K562 (cell line): ENCODE results near the gene TCF4. TPM values are rescaled to one million over a fixed set of nuclear protein-coding genes. Genes with fewer than 3 reads are reported as not detected.

ENCODE experiments used
- DPF2 ChIP-seq: fragments of 450-650 bp; IDR thresholded peaks from 2 replicates; pipeline ENCODE4 v1.6.1; 2016
- ELF4 ChIP-seq: fragments of 450-650 bp; formaldehyde crosslinking; IDR thresholded peaks from 2 replicates; pipeline ENCODE4 v1.4.0; 2022; ENCODE audit warnings: missing genetic modification characterization
- KLF6 ChIP-seq: fragments of 250-450 bp; sonication (Bioruptor Pico); IDR thresholded peaks from 2 replicates; pipeline ENCODE4 v1.4.0; 2020; ENCODE audit warnings: mild to moderate bottlenecking, moderate library complexity, borderline replicate concordance
- NRF1 ChIP-seq, 2 experiments: fragments of 450-650 bp; IDR thresholded peaks in 1 of 2; conservative IDR thresholded peaks in 1 of 2; 2 replicates each; pipeline ENCODE4 v1.6.1; 2014; ENCODE audit warnings: mild to moderate bottlenecking in 2 of 2
- RERE ChIP-seq: sonication (generic); formaldehyde crosslinking; IDR thresholded peaks from 2 replicates; pipeline ENCODE4 v1.8.0; 2023; ENCODE audit warnings: missing genetic modification reagents, mild to moderate bottlenecking, borderline replicate concordance
- SOX6 ChIP-seq: fragments of 450-650 bp; IDR thresholded peaks from 2 replicates; pipeline ENCODE4 v1.6.1; 2014; ENCODE audit warnings: mild to moderate bottlenecking
- SREBF2 ChIP-seq: sonication (generic); formaldehyde crosslinking; IDR thresholded peaks from 2 replicates; pipeline ENCODE4 v1.4.0; 2020; ENCODE audit warnings: mild to moderate bottlenecking, missing genetic modification reagents
- SRF ChIP-seq, 2 experiments: fragments of 250-450, 450-650 bp in 1 of 2; sonication (Bioruptor Pico) in 1 of 2; sonication (generic) in 1 of 2; formaldehyde crosslinking; IDR thresholded peaks; 2 replicates each; pipeline versions ENCODE4 v1.5.0 to v1.5.1; 2020 to 2022; ENCODE audit warnings: mild to moderate bottlenecking in 1 of 2, missing genetic modification reagents in 1 of 2
- TAF15 ChIP-seq: fragments of 200-400 bp; formaldehyde crosslinking; IDR thresholded peaks from 2 replicates; pipeline ENCODE4 v1.6.1; 2017; ENCODE audit warnings: mild to moderate bottlenecking, low read depth, low read length, moderate library complexity
- TRIM24 ChIP-seq, 2 experiments: fragments of 450-650 bp; IDR thresholded peaks; 2 replicates each; pipeline ENCODE4 v1.6.1; 2016
- WHSC1 ChIP-seq: IDR thresholded peaks from one replicate; pipeline ENCODE4 v1.6.1; 2012; ENCODE audit warnings: low read length, control low read depth, inconsistent platforms
- ZNF583 ChIP-seq: fragments of 250-450 bp; sonication (Bioruptor Pico); IDR thresholded peaks from 2 replicates; pipeline ENCODE4 v1.4.0; 2020
- ZNF696 ChIP-seq: fragments of 250-450 bp; sonication (Bioruptor Pico); conservative IDR thresholded peaks from 2 replicates; pipeline ENCODE4 v1.4.0; 2020; ENCODE audit warnings: mild to moderate bottlenecking, moderate library complexity
- polyA plus RNA-seq, 8 experiments: library from polyadenylated mRNA; depleted of rRNA in 4 of 8; stranded (reverse) in 5 of 8; unstranded in 3 of 8; fragments of >200 nt; fragmentation: Nextera tagmentation in 2 of 8; fragmentation: Illumina TruSeq in 1 of 8; extraction: Ambion mirVana in 2 of 8; extraction: Trizol in 1 of 8; gene quantifications; 2 replicates each; pipeline versions ENCODE4 v1.2.1 to v1.2.3, GENCODE V29; 2011 to 2014; ENCODE audit warnings: inconsistent platforms in 1 of 8, missing spikeins in 1 of 8
- total RNA-seq, 7 experiments: library from RNA; depleted of rRNA in 6 of 7; stranded (reverse); fragments of >200 nt in 6 of 7; fragmentation: Illumina TruSeq in 2 of 7; extraction: Trizol in 2 of 7; gene quantifications; 2 replicates each; pipeline versions ENCODE4 v1.2.1 to v1.2.3, GENCODE V29; 2011 to 2021; ENCODE audit warnings: low replicate concordance in 1 of 7
- TF ChIP-seq, protein P1 (sequence below), 2 experiments: fragments of 450-650 bp in 1 of 2; sonication (generic) in 1 of 2; formaldehyde crosslinking in 1 of 2; IDR thresholded peaks; 2 replicates each; pipeline versions ENCODE4 v1.7.1 to v1.9.0; 2016 to 2022; ENCODE audit warnings: inconsistent platforms in 1 of 2, mild to moderate bottlenecking in 1 of 2, missing genetic modification reagents in 1 of 2

The TCF4 gene
- total and polyA plus RNA-seq, 9 of the 15 experiments (the other 6 are each of a cell fraction or from before 2014, with no cell fraction given), result 4.8 to 24.7 (median 15.2) TPM

DNA sequence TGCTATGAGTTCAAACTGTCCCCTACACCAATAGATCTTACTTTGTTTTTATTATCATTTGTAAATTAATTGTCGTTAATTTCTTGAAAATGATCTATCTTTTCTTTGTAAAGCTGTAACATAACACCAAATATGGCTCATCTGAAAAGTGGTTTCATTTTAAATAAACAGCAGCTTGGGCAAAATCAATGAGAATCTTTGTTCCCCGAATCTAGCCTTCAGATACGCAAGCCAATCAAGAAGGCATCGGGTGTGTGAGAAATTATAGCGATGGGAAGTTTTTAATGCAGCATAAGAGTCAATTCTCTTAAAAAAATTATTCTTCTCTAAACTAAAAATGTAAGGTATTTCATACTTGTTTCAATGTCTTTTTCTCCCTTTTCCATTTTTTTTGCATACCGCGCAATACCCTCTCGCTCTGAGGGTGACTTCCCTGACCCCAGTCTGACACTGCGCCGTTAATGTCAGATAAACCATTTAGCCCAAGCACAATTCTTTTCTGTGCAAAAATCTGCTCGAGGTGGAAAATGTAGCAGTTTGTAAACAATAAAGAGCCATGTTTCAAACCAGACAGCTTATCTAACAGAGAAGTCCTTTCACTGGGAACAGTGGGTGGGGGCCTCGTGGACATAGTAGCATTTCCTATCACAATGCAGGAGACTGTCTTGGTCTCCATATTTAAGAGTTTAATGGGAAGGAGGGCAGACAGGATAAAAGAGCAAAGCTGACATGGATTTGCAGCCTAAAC is 129.4 kb downstream of the TCF4 start (continued):
- TF ChIP-seq, protein P1, sequence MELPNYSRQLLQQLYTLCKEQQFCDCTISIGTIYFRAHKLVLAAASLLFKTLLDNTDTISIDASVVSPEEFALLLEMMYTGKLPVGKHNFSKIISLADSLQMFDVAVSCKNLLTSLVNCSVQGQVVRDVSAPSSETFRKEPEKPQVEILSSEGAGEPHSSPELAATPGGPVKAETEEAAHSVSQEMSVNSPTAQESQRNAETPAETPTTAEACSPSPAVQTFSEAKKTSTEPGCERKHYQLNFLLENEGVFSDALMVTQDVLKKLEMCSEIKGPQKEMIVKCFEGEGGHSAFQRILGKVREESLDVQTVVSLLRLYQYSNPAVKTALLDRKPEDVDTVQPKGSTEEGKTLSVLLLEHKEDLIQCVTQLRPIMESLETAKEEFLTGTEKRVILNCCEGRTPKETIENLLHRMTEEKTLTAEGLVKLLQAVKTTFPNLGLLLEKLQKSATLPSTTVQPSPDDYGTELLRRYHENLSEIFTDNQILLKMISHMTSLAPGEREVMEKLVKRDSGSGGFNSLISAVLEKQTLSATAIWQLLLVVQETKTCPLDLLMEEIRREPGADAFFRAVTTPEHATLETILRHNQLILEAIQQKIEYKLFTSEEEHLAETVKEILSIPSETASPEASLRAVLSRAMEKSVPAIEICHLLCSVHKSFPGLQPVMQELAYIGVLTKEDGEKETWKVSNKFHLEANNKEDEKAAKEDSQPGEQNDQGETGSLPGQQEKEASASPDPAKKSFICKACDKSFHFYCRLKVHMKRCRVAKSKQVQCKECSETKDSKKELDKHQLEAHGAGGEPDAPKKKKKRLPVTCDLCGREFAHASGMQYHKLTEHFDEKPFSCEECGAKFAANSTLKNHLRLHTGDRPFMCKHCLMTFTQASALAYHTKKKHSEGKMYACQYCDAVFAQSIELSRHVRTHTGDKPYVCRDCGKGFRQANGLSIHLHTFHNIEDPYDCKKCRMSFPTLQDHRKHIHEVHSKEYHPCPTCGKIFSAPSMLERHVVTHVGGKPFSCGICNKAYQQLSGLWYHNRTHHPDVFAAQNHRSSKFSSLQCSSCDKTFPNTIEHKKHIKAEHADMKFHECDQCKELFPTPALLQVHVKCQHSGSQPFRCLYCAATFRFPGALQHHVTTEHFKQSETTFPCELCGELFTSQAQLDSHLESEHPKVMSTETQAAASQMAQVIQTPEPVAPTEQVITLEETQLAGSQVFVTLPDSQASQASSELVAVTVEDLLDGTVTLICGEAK (IDR thresholded peaks at IDR 0.05), result 0 out of 2 replicates have a peak, but pooled peaks have one; percentile 17
- TF ChIP-seq, protein P1 (CRISPR knock-in tag; IDR thresholded peaks at IDR 0.05), result no peak
- TF ChIP-seq TRIM24 (IDR thresholded peaks at IDR 0.05), result no peak
- no peak for TF ChIP-seq ZNF583 (CRISPR knock-in tag)
- peak in 1 of 2 experiments; percentile 12; a peak in 2 of 4 replicates for TF ChIP-seq NRF1 (conservative IDR thresholded peaks at IDR 0.05 in 1 of 2, IDR thresholded peaks at IDR 0.05 in 1 of 2)
- TF ChIP-seq TAF15, result no peak
- peak; percentile 41; the same call in 1 of the 2 replicates for TF ChIP-seq SOX6
- no peak for TF ChIP-seq ZNF696 (CRISPR knock-in tag)
- TF ChIP-seq DPF2, result peak; percentile 24; the same call in 1 of the 2 replicates
- TF ChIP-seq SREBF2, result no peak
- TF ChIP-seq RERE, result no peak
- no peak for TF ChIP-seq KLF6 (CRISPR knock-in tag)
- TF ChIP-seq WHSC1, result no peak
- no peak for TF ChIP-seq ELF4 (CRISPR knock-in tag)
- TF ChIP-seq SRF (CRISPR knock-in tag; IDR thresholded peaks at IDR 0.05), result no peak
